T47D (cell line): ENCODE results near the gene ACAP1.

Source experiments
- DNase-seq, 2 experiments: peaks; one replicate each; pipeline versions ENCODE4 v3.0.0 to v3.0.0-alpha.2; 2011 to 2012; ENCODE audit warnings: low read depth in 1 of 2, low spot score in 1 of 2
- JUND ChIP-seq: IDR thresholded peaks from 2 replicates; pipeline ENCODE4 v1.6.1; 2012; ENCODE audit warnings: low read depth
- in situ Hi-C: cut with HindIII; loops from 2 replicates; pipeline ENCODE4 v1.10.0; 2016; ENCODE audit warnings: low sequenced_read_pairs, low pct_unique_long_range_greater_than_20kb

ACAP1 gene

DNA sequence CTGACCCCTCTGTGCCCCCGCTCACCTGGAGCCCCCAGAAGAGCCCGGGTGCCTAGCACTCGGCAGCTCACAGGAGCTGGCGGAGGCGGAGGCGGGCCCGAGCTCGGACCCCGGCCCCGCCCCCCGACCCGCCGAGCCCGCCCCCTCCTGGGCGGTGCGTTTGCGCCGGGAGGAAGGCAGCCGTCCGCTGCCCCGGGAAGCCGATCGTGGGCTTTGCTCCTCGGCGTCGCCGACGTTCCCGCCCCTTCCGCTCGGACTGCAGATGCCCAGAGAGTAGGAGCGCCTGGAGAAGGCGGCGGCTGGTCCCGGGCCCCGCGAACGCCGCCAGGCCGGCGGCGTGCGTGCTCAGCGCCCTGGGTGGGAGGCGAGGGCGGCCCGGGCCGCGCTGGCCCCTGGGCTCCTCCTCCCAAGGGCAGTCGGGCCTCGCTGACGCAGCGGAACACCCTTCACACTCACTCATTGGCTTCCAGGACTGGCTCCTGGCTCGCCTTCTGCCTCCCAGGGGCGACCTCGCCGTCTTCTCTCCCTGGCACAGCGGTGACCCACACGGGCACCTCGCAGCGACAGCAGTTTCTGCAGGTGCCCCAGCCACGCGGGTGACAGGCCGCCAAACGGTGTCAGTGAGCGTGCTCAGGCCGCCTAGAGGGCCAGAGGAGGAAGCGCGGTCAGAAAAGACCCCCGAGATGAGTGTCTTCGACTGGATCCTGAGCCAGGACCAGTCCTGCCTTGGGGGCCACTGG is 58.3 kb downstream of the ACAP1 start, which contains the start of gene PLSCR3:
TSS of gene PLSCR3 (minus strand) at position 74 of the 740 bp plus-strand sequence. CDS start 415 bp downstream, outside the sequence.
- TF ChIP-seq JUND, result no peak
- peak; percentile 84 to 89 for DNase-seq
- in situ Hi-C loops, result no loop called here

DNA sequence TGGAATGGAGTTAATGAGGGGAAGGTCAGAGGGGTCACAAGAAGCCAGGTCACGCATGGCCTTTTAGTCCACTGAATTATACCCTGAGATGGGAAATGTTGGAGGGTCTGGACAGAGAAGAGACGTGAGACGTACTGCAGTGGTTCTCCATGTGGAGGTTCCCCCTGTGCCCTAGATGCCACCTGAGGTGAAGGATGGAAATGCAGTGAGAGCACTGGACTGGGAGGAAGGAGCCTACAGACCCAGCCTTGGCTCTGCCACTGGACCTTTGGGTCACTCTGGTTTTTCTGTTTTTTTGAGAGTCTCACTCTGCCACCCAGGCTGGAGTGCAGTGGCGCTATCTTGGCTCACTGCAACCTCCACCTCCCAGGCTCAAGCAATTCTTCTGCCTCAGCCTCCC is 59.8 kb downstream of the ACAP1 start:
- no peak for DNase-seq
- in situ Hi-C loops, result no loop called here
- TF ChIP-seq JUND, result no peak

DNA sequence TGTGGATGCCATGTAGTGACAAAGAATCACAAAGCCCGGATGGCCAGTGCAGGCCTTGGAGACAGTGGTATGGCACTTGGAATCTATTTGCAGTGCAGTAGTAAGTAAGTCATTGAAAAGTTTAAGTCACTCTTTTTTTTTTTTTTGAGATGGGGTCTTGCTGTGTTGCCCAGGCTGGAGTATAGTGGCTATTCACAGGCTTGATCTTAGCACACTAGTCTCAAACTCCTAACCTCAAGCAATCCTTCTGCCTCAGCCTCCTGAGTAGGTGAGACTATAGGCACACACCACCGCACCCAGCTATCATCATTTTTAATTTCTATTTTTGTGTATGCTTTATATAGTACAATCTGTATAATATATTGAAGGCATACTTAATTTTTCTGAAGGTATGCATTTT is 62.3 kb downstream of the ACAP1 start:
- no peak for TF ChIP-seq JUND
- in situ Hi-C loops, result no loop called here
- DNase-seq, result no peak
